ENCODE measurements around the gene EDNRA.

GRCh38 chr4:147496500-147496899 is 15.6 kb downstream of the EDNRA start:
- TF ChIP-seq CTCF (IDR thresholded peaks at IDR 0.05) (no peak), POLR2A (IDR thresholded peaks at IDR 0.05) (no peak), POLR2AphosphoS5 (IDR thresholded peaks at IDR 0.05; ENCODE audit: insufficient read depth in 1 of 2, low read depth in 1 of 2) (no peak)
